K562 (cell line): ENCODE results near the gene MTOR. TPM values are rescaled to one million over a fixed set of nuclear protein-coding genes. Genes with fewer than 3 reads are reported as not detected.

Source experiments
- ATAC-seq: fragments of 200-7000 bp; cut with Tn5 transposase; 3 replicates; pipeline ENCODE4 v1.9.1; 2020; ENCODE audit warnings: moderate library complexity
- BruUV-seq: library from RNA; stranded (reverse); fragments of 400-500 nt; replicated peaks from 2 replicates; lab custom pipeline; 2021; lab: Mats Ljungman, UMichigan
- CTCF ChIA-PET: fragments of 300-600 bp; formaldehyde crosslinking; extraction: SDS; loops from one replicate; lab custom pipeline; 2021; ENCODE audit warnings: low intra/inter-chr PET ratio; lab: Yijun Ruan, JAX
- POLR2A ChIA-PET: fragments of 300-600, 350-650 bp; sonication (Branson Sonifier 250); formaldehyde crosslinking; extraction: SDS; loops from one replicate; lab custom pipeline; 2021; ENCODE audit warnings: antibody characterized with exemption, inconsistent platforms; lab: Yijun Ruan, JAX
- DNase-seq, 4 experiments: peaks; one replicate each; pipeline versions ENCODE4 v3.0.0 to v3.0.0-alpha.2; 2011 to 2018; ENCODE audit warnings: low spot score in 3 of 4, mixed read lengths in 3 of 4; ENCODE audit errors: extremely low read depth in 1 of 4
- FAIRE-seq: peaks from 2 replicates; lab custom pipeline; 2011; peaks lifted over from hg19 to GRCh38; lab: Jason Lieb, UNC
- H2AFZ ChIP-seq: 2 replicates; pipeline ENCODE4 v1.6.0; 2011; ENCODE audit warnings: low read depth, low read length, control low read depth, inconsistent platforms
- H3K27ac ChIP-seq: fragments of 200-600 bp; 3 replicates; pipeline ENCODE4 v1.8.0; 2011; ENCODE audit warnings: low read depth, mild to moderate bottlenecking, control low read depth, inconsistent platforms, low read length, moderate library complexity, mixed read lengths; ENCODE audit errors: extremely low read depth
- H3K27me3 ChIP-seq, 2 experiments: fragments of 300-600 bp in 1 of 2; 2 replicates in 1 of 2; 3 replicates in 1 of 2; pipeline versions ENCODE4 v1.6.0 to v1.8.0; 2011; ENCODE audit warnings: inconsistent platforms in 2 of 2, low read length in 2 of 2, mild to moderate bottlenecking in 1 of 2, mixed read lengths in 1 of 2, moderate library complexity in 1 of 2; ENCODE audit not compliant: control insufficient read depth in 2 of 2, insufficient read depth in 2 of 2
- H3K36me3 ChIP-seq: fragments of 300-600 bp; 3 replicates; pipeline ENCODE4 v1.8.0; 2011; ENCODE audit warnings: mild to moderate bottlenecking, low read length, inconsistent platforms; ENCODE audit not compliant: control insufficient read depth, insufficient read depth
- H3K4me1 ChIP-seq, 2 experiments: fragments of 200-600 bp in 1 of 2; replicated peaks in 1 of 2; 2 replicates in 1 of 2; 3 replicates in 1 of 2; pipeline versions ENCODE4 v1.5.1 to v1.8.0; 2011; ENCODE audit warnings: inconsistent platforms in 2 of 2, low read length in 2 of 2, mild to moderate bottlenecking in 1 of 2, mixed read lengths in 1 of 2, moderate library complexity in 1 of 2; ENCODE audit not compliant: control insufficient read depth in 2 of 2, insufficient read depth in 2 of 2
- H3K4me2 ChIP-seq: 2 replicates; pipeline ENCODE4 v1.6.1; 2011; ENCODE audit warnings: low read length, control low read depth, inconsistent platforms, mixed read lengths; ENCODE audit not compliant: insufficient read depth
- H3K4me3 ChIP-seq: fragments of 200-600 bp; sonication (generic), shearing (Covaris generic); 2 replicates; pipeline ENCODE4 v1.5.1; 2016; ENCODE audit warnings: control low read depth, inconsistent platforms
- H3K79me2 ChIP-seq: fragments of 200-600 bp; 3 replicates; pipeline ENCODE4 v1.8.0; 2011; ENCODE audit warnings: low read length, inconsistent platforms; ENCODE audit not compliant: control insufficient read depth, insufficient read depth
- H3K9ac ChIP-seq, 2 experiments: 2 replicates each; pipeline versions ENCODE4 v1.6.0 to v1.6.1; 2011; ENCODE audit warnings: low read depth in 2 of 2, low read length in 2 of 2, control low read depth in 1 of 2, inconsistent platforms in 1 of 2, mild to moderate bottlenecking in 1 of 2, mixed read lengths in 1 of 2; ENCODE audit not compliant: insufficient read depth in 1 of 2
- H3K9me1 ChIP-seq: one replicate; pipeline ENCODE4 v1.6.0; 2011; ENCODE audit warnings: inconsistent platforms, mild to moderate bottlenecking, low read length, moderate library complexity; ENCODE audit not compliant: control insufficient read depth, insufficient read depth
- H3K9me3 ChIP-seq: replicated peaks from 2 replicates; pipeline ENCODE4 v1.5.1; 2011; ENCODE audit warnings: low read depth, low read length, inconsistent platforms; ENCODE audit not compliant: control insufficient read depth, insufficient read depth
- H4K20me1 ChIP-seq: replicated peaks from 2 replicates; pipeline ENCODE4 v1.6.1; 2011; ENCODE audit warnings: low read length, inconsistent platforms, mixed read lengths; ENCODE audit not compliant: control insufficient read depth, insufficient read depth
- CTBP1 ChIP-seq: fragments of 450-650 bp; IDR thresholded peaks from 2 replicates; pipeline ENCODE4 v1.6.1; 2016; ENCODE audit warnings: borderline replicate concordance
- HMGXB4 ChIP-seq: sonication (generic); formaldehyde crosslinking; IDR thresholded peaks from 2 replicates; pipeline ENCODE4 v1.8.1; 2023; ENCODE audit warnings: mild to moderate bottlenecking, missing genetic modification reagents
- HOMEZ ChIP-seq: fragments of 250-450 bp; sonication (Bioruptor Pico); IDR thresholded peaks from 2 replicates; pipeline ENCODE4 v1.4.0; 2020; ENCODE audit warnings: mild to moderate bottlenecking, moderate library complexity
- MTA2 ChIP-seq: fragments of 450-650 bp; IDR thresholded peaks from 2 replicates; pipeline ENCODE4 v1.6.1; 2016; ENCODE audit warnings: low read depth
- MXI1 ChIP-seq: IDR thresholded peaks from 2 replicates; pipeline ENCODE4 v1.6.1; 2011; ENCODE audit warnings: low read depth, mild to moderate bottlenecking, improper control_type of control experiment, low read length
- SLC30A9 ChIP-seq: fragments of 250-450 bp; sonication (Bioruptor Pico); IDR thresholded peaks from 2 replicates; pipeline ENCODE4 v1.8.0; 2022; ENCODE audit warnings: mild to moderate bottlenecking, moderate library complexity
- ZFPM2 ChIP-seq: fragments of 250-450 bp; sonication (Bioruptor Pico); IDR thresholded peaks from 2 replicates; pipeline ENCODE4 v1.5.1; 2022; ENCODE audit warnings: mild to moderate bottlenecking
- ZNF551 ChIP-seq: fragments of 250-450 bp; sonication (Bioruptor Pico); IDR thresholded peaks from 2 replicates; pipeline ENCODE4 v1.5.0; 2021; ENCODE audit warnings: mild to moderate bottlenecking, moderate library complexity
- ZNF707 ChIP-seq: fragments of 250-450 bp; sonication (Bioruptor Pico); conservative IDR thresholded peaks from 2 replicates; pipeline ENCODE4 v1.8.0; 2022; ENCODE audit warnings: inconsistent platforms, mild to moderate bottlenecking, moderate library complexity
- WGBS: fragments of 100-300 bp; shearing (Covaris generic); methylation state at CpG from one replicate; pipeline ENCODE4 v1.1.6; 2016; ENCODE audit warnings: low coverage, mixed read lengths; ENCODE audit not compliant: insufficient coverage; ENCODE audit errors: missing lambda C conversion rate; 5-methylcytosine and 5-hydroxymethylcytosine counted together
- in situ Hi-C: fragments of 300-500 bp; cut with MboI; formaldehyde crosslinking; loops from 4 replicates; pipeline ENCODE4 v1.15.0; 2018; ENCODE audit warnings: inconsistent platforms, mixed read lengths
- intact Hi-C: fragments of 100-400 bp; cut with micrococcal nuclease; formaldehyde crosslinking; loops from 2 replicates; pipeline ENCODE4 v1.14.2; 2022
- polyA plus RNA-seq, 8 experiments: library from polyadenylated mRNA; depleted of rRNA in 4 of 8; stranded (reverse) in 5 of 8; unstranded in 3 of 8; fragments of >200 nt; fragmentation: Nextera tagmentation in 2 of 8; fragmentation: Illumina TruSeq in 1 of 8; extraction: Ambion mirVana in 2 of 8; extraction: Trizol in 1 of 8; gene quantifications; 2 replicates each; pipeline versions ENCODE4 v1.2.1 to v1.2.3, GENCODE V29; 2011 to 2014; ENCODE audit warnings: inconsistent platforms in 1 of 8, missing spikeins in 1 of 8
- total RNA-seq, 7 experiments: library from RNA; depleted of rRNA in 6 of 7; stranded (reverse); fragments of >200 nt in 6 of 7; fragmentation: Illumina TruSeq in 2 of 7; extraction: Trizol in 2 of 7; gene quantifications; 2 replicates each; pipeline versions ENCODE4 v1.2.1 to v1.2.3, GENCODE V29; 2011 to 2021; ENCODE audit warnings: low replicate concordance in 1 of 7

MTOR gene
- total and polyA plus RNA-seq, 9 of the 15 experiments (the other 6 are each of a cell fraction or from before 2014, with no cell fraction given): 11.4 to 71.4 (median 52.2) TPM

- no peaks in the 10 kb centered on the region for H4K20me1 ChIP-seq
- no peaks in the 10 kb centered on the region for H3K79me2 ChIP-seq
- no TSS peak for BruUV-seq
- ChIA-PET CTCF (no interaction called here), POLR2A (interaction anchor here (2.0 kb wide), 1 partner anchor 10 kb away, joined by 7 read pairs; no protein-coding TSS in a partner anchor)
- peaks cover 3% of the 10 kb centered on the region for H3K9me1 ChIP-seq
- no peak overlapping the region for H3K9ac ChIP-seq
- H3K4me3 ChIP-seq: no peak overlapping the region
- H3K27ac ChIP-seq: no peak overlapping the region
- no peaks in the 10 kb centered on the region for H3K9me3 ChIP-seq
- in situ Hi-C loops: no loop called here
- H3K36me3 ChIP-seq: peaks cover 77% of the 10 kb centered on the region
- TF ChIP-seq CTBP1: no peak
- no peak for TF ChIP-seq HMGXB4
- TF ChIP-seq ZNF707 (CRISPR knock-in tag): no peak
- no peak for TF ChIP-seq SLC30A9 (CRISPR knock-in tag)
- no peak for TF ChIP-seq HOMEZ (CRISPR knock-in tag)
- no peak for TF ChIP-seq MXI1
- TF ChIP-seq MTA2: no peak
- no peak for TF ChIP-seq ZNF551 (CRISPR knock-in tag)
- no peak for TF ChIP-seq ZFPM2
- TF ChIP-seq, all 486 proteins: peak for 0
- no peak for DNase-seq
- FAIRE-seq: no peak
- H2AFZ ChIP-seq: no peak overlapping the region
- H3K4me2 ChIP-seq: no peak overlapping the region
- WGBS: 80% methylated on average over 7 of the region's 7 CpGs
- intact Hi-C loops: no loop called here
- H3K27me3 ChIP-seq: no peaks in the 10 kb centered on the region
- H3K4me1 ChIP-seq: no peaks in the 10 kb centered on the region
- no peak for ATAC-seq
Measured at GRCh38 chr1:11156963-11157362, 105.4 kb downstream of the MTOR start.
